Astrocyte (in vitro differentiated cells and primary cell): Measurements from ENCODE around the gene MCM7. TPM values are rescaled to one million over a fixed set of nuclear protein-coding genes. Genes with fewer than 3 reads are reported as not detected.

ENCODE experiments used
- DNase-seq: peaks from one replicate; pipeline ENCODE4 v3.0.0-alpha.2; 2010; ENCODE audit warnings: low read depth
- FAIRE-seq: peaks from 2 replicates; lab custom pipeline; 2011; peaks lifted over from hg19 to GRCh38; lab: Jason Lieb, UNC
- H2AFZ ChIP-seq: 2 replicates; pipeline ENCODE4 v1.6.0; 2012; ENCODE audit warnings: low read depth, low read length, inconsistent platforms
- H3K27ac ChIP-seq: 2 replicates; pipeline ENCODE4 v1.5.1; 2011; ENCODE audit warnings: low read depth, low read length, inconsistent platforms
- H3K27me3 ChIP-seq: 2 replicates; pipeline ENCODE4 v1.6.0; 2011; ENCODE audit warnings: low read length, inconsistent platforms; ENCODE audit not compliant: insufficient read depth
- H3K36me3 ChIP-seq: 2 replicates; pipeline ENCODE4 v1.5.1; 2011; ENCODE audit warnings: low read length, inconsistent platforms; ENCODE audit not compliant: insufficient read depth
- H3K4me1 ChIP-seq: 2 replicates; pipeline ENCODE4 v1.5.1; 2011; ENCODE audit warnings: low read length, inconsistent platforms; ENCODE audit not compliant: insufficient read depth
- H3K4me2 ChIP-seq: 2 replicates; pipeline ENCODE4 v1.6.0; 2012; ENCODE audit warnings: low read length, inconsistent platforms
- H3K4me3 ChIP-seq: 2 replicates; pipeline ENCODE4 v1.5.1; 2011; ENCODE audit warnings: low read depth, mild to moderate bottlenecking, low read length, inconsistent platforms; ENCODE audit not compliant: insufficient read depth
- H3K79me2 ChIP-seq: 2 replicates; pipeline ENCODE4 v1.6.0; 2012; ENCODE audit warnings: mild to moderate bottlenecking, low read length, inconsistent platforms; ENCODE audit not compliant: insufficient read depth
- H3K9ac ChIP-seq: 2 replicates; pipeline ENCODE4 v1.6.0; 2012; ENCODE audit warnings: mild to moderate bottlenecking, low read length, inconsistent platforms
- H3K9me3 ChIP-seq: 2 replicates; pipeline ENCODE4 v1.5.1; 2012; ENCODE audit warnings: low read depth, mild to moderate bottlenecking, low read length, inconsistent platforms; ENCODE audit not compliant: insufficient read depth
- H4K20me1 ChIP-seq: 2 replicates; pipeline ENCODE4 v1.6.0; 2012; ENCODE audit warnings: low read length, inconsistent platforms; ENCODE audit not compliant: insufficient read depth
- H3K27ac Mint-ChIP-seq: one replicate; pipeline ENCODE4 v1.8.0; 2021; ENCODE audit warnings: mild to moderate bottlenecking, mixed read lengths; ENCODE audit not compliant: unreplicated experiment
- H3K27me3 Mint-ChIP-seq: one replicate; pipeline ENCODE4 v1.8.0; 2021; ENCODE audit warnings: low read depth, mixed read lengths; ENCODE audit not compliant: unreplicated experiment
- H3K36me3 Mint-ChIP-seq: one replicate; pipeline ENCODE4 v1.8.0; 2021; ENCODE audit warnings: low read depth, mixed read lengths; ENCODE audit not compliant: unreplicated experiment
- H3K4me1 Mint-ChIP-seq: one replicate; pipeline ENCODE4 v1.8.0; 2021; ENCODE audit warnings: low read depth, mixed read lengths; ENCODE audit not compliant: unreplicated experiment
- H3K4me3 Mint-ChIP-seq: one replicate; pipeline ENCODE4 v1.8.0; 2021; ENCODE audit warnings: mild to moderate bottlenecking, moderate library complexity, mixed read lengths; ENCODE audit not compliant: unreplicated experiment
- H3K9me3 Mint-ChIP-seq: one replicate; pipeline ENCODE4 v1.8.0; 2021; ENCODE audit warnings: mild to moderate bottlenecking, mixed read lengths; ENCODE audit not compliant: unreplicated experiment
- CTCF ChIP-seq: IDR thresholded peaks from 2 replicates; pipeline ENCODE4 v1.5.1; 2011; ENCODE audit warnings: low read depth, mild to moderate bottlenecking, inconsistent platforms, low read length, moderate library complexity; ENCODE audit not compliant: insufficient read depth
- EZH2 ChIP-seq: IDR thresholded peaks from 2 replicates; pipeline ENCODE4 v1.6.1; 2012; ENCODE audit warnings: mild to moderate bottlenecking, low read length, inconsistent platforms; ENCODE audit not compliant: insufficient read depth
- total RNA-seq: library from RNA; stranded (reverse); gene quantifications from 2 replicates; pipeline ENCODE4 v1.2.1, GENCODE V29; 2021

Gene MCM7
- total RNA-seq, 1 donor from 2014 or later, result 55.2 TPM

DNA sequence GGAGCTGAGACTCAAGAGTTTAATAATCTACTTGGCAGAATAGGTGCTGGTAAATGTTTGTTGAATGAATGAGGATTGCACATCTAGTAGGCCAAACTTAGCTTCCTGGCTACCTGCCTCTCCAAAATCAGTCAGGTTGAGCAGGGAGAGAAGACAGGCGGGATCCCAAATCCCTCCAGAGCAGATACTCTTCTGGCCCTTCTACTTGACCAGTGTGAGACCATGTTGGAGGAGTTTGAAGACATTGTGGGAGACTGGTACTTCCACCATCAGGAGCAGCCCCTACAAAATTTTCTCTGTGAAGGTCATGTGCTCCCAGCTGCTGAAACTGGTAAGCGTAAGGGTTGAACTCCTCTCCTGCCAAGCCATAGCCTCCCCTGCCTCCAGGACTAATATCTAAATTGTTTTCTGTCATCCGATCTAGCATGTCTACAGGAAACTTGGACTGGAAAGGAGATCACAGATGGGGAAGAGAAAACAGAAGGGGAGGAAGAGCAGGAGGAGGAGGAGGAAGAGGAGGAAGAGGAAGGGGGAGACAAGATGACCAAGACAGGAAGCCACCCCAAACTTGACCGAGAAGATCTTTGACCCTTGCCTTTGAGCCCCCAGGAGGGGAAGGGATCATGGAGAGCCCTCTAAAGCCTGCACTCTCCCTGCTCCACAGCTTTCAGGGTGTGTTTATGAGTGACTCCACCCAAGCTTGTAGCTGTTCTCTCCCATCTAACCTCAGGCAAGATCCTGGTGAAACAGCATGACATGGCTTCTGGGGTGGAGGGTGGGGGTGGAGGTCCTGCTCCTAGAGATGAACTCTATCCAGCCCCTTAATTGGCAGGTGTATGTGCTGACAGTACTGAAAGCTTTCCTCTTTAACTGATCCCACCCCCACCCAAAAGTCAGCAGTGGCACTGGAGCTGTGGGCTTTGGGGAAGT is 23.4 kb upstream of the MCM7 start:
- H3K4me3 Mint-ChIP-seq, result peak overlapping the region; percentile 34
- no peak overlapping the region for H3K27ac Mint-ChIP-seq
- H3K27me3 ChIP-seq, result no peaks in the 10 kb centered on the region
- no peak overlapping the region for H3K27ac ChIP-seq
- H3K4me1 Mint-ChIP-seq, result peaks cover 6% of the 10 kb centered on the region
- peaks cover 6% of the 10 kb centered on the region for H3K36me3 Mint-ChIP-seq
- H3K4me2 ChIP-seq, result no peak overlapping the region
- peaks cover 14% of the 10 kb centered on the region for H3K79me2 ChIP-seq
- H3K4me3 ChIP-seq, result no peak overlapping the region
- peaks cover 4% of the 10 kb centered on the region for H3K27me3 Mint-ChIP-seq
- H3K9me3 ChIP-seq, result no peaks in the 10 kb centered on the region
- no peaks in the 10 kb centered on the region for H3K9me3 Mint-ChIP-seq
- no peak overlapping the region for H3K9ac ChIP-seq
- no peak overlapping the region for H2AFZ ChIP-seq
- peaks cover 26% of the 10 kb centered on the region for H3K4me1 ChIP-seq
- no peaks in the 10 kb centered on the region for H4K20me1 ChIP-seq
- DNase-seq (no peak), FAIRE-seq (no peak)
- H3K36me3 ChIP-seq, result peaks cover 2% of the 10 kb centered on the region
- TF ChIP-seq CTCF (no peak), EZH2 (no peak)

DNA sequence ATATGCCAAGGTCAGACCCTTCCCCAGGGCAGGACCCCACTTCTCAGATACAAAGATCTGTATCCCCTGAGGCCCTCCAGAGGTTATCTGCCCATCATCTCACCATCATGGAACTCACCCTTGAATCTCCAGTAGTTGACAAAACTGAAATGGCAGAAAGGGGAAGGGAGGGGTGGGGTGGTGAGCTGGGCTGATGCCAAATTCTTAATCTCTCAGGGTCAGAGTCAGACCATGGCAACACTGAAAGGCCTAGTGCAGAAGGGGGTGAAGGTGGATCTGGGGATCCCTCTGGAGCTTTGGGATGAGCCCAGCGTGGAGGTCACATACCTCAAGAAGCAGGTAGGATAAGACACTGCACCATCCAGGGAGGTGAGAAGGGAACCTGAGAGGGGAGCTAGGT is 21.4 kb upstream of the MCM7 start:
- H3K4me3 Mint-ChIP-seq, result no peak overlapping the region

More for the DNA sequence above, 21.4 kb upstream of the MCM7 start:
- Histone ChIP-seq H3K4me1 (peaks cover 21% of the 10 kb centered on the region), H3K9me3 (no peaks in the 10 kb centered on the region), H3K27ac (no peak overlapping the region), H3K79me2 (peaks cover 25% of the 10 kb centered on the region), H3K27me3 (no peaks in the 10 kb centered on the region), H2AFZ (no peak overlapping the region), H4K20me1 (no peaks in the 10 kb centered on the region), H3K9ac (no peak overlapping the region), H3K4me2 (no peak overlapping the region), H3K36me3 (peaks cover 2% of the 10 kb centered on the region), H3K4me3 (no peak overlapping the region)
- TF ChIP-seq EZH2 (no peak), CTCF (no peak)
- Mint-ChIP-seq H3K4me1 (peaks cover 6% of the 10 kb centered on the region), H3K36me3 (peaks cover 8% of the 10 kb centered on the region), H3K9me3 (peaks cover 2% of the 10 kb centered on the region), H3K27me3 (no peaks in the 10 kb centered on the region), H3K27ac (no peak overlapping the region)
- FAIRE-seq (no peak), DNase-seq (no peak)
